OCI-M1 (cell line): Measurements from ENCODE around the gene TMED9.
A peak's percentile ranks its signal among the peaks of the same experiment; 100 is the strongest.

Experiments
- DNase-seq: peaks from one replicate; lab custom pipeline; 2025; lab: John Stamatoyannopoulos, UW

The TMED9 gene

DNA sequence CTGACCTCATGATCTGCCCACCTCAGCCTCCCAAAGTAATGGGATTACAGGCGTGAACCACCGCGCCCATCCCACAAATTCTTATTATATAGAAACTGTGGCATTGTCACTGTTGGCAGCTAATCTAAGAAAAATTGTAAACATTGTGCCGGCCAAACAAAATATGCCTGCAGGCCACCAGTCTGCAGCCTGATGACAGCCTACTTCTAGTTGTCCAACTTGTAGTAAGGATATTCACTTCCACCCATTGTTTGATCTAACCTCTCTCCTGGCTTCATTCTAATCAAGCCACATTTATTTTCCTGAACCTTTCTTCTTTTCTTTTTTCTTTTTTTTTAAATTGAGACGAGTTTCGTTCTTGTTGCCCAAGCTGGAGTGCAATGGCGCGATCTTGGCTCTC lies 13.7 kb upstream of the TMED9 start:
- DNase-seq = no peak

GRCh38 chr5:177588413-177588909 lies 3.5 kb upstream of the TMED9 start:
- no peak for DNase-seq

DNA sequence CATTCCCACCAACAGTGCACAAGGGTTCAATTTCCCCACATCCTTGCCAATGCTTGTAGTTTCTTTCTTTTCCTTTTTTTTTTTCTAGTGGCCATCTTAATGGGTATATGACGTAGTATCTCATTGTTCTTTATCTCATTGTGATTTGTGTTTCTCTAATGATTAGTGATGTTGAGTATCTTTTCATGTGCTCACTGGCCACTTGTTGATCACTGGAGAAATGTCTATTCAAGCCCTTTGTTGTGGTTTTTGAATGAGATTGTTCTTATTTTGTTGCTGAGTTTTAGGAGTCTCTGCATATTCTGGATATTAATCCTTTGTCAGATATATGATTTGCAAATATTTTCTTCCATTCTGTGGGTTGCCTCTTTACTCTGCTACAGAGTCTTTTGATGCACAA lies 1.6 kb upstream of the TMED9 start:
- DNase-seq = no peak

DNA sequence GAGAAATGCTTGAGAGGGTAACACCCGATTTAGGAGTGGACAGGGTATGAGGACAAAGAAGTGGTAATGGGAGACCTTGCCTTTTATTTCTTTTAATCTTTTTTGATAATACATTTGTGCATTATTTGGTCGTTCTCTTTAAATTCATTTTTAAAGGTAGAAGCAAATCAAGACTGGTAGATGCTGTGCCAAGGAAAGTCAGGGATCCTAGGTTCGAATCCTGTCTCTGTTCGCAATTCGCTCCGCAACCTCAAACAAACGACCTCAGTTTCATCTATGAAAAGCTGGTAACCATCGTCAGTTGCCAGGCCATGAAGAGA lies 353 bp upstream of the TMED9 start:
- DNase-seq = no peak

DNA sequence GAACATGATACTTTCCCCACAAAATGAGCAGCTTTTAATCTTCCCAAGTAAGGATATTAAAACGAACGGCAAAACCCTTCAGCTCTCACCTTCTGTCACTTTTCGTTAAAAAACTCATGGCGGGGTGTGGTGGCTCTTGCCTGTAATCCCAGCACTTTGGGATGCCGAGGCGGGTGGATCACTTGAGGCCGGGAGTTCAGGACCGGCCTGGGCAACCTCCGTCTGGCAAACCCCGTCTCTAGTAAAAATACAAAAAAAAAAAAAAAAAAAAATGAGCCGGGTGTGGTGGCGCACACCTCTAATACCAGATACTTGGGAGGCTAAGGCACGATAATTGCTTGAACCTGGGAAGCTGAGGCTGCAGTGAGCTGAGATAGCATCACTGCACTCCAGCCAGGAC lies 902 bp downstream of the TMED9 start:
- DNase-seq = no peak

- no peak for DNase-seq
These were observed 1.5 kb downstream of the TMED9 start for GRCh38 chr5:177593511-177593910.

GRCh38 chr5:177594071-177594470 lies 2.1 kb downstream of the TMED9 start:
- no peak for DNase-seq

DNA sequence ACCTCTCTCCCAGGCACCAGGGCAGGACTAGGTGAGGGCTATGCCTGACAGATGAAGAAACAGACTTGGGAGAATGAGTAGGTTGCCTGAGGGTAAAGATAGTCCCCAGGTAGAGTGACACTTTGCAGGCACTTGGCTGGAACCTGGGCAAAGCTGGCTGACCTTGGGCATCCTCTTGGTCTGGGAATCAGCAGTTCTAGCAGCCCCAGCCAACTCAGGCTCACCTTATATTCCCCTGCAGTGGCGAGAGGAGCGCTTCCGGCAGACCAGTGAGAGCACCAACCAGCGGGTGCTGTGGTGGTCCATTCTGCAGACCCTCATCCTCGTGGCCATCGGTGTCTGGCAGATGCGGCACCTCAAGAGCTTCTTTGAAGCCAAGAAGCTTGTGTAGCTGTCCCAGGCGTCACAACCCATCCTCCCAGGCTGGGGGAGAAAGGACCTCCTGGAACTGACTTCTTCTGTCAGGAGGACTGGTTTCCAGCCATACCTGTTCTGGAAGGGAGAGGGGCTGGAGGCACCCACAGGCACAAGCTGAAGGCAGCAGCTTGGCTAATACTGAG lies 3.1 kb downstream of the TMED9 start:
- DNase-seq = no peak

GRCh38 chr5:177595991-177596774 lies 4.2 kb downstream of the TMED9 start:
- no peak for DNase-seq

GRCh38 chr5:177596775-177597238 lies 4.8 kb downstream of the TMED9 start:
- DNase-seq = no peak

DNA sequence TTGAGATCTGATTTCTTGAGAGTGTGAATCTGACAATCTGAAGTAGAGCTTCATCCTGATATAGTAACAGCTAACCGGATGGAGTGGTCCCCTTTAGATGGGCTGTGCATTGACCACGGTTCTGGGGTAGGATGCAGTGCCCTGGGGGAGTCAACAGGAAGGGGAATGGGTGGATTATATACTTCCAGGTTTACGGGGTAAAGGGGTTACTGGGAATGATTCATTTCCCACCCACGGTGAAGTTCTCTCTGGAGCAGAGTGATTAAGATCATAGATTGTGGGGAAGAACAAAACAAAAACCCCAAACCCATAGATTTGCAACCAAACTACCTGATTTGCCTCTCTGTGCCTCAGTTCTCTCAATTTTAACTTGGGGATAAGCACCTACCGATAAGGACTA lies 6.5 kb downstream of the TMED9 start:
- peak; percentile 24 for DNase-seq

GRCh38 chr5:177599731-177600507 lies 7.9 kb downstream of the TMED9 start, which contains the start of gene B4GALT7:
B4GALT7 (plus strand) TSS chr5:177600132; CDS start chr5:177600211, 79 bp downstream.
- DNase-seq = peak; percentile 86

GRCh38 chr5:177600508-177601018 lies 8.6 kb downstream of the TMED9 start:
- no peak for DNase-seq

- no peak for DNase-seq
These were observed 9.1 kb downstream of the TMED9 start for GRCh38 chr5:177601126-177601525.

DNA sequence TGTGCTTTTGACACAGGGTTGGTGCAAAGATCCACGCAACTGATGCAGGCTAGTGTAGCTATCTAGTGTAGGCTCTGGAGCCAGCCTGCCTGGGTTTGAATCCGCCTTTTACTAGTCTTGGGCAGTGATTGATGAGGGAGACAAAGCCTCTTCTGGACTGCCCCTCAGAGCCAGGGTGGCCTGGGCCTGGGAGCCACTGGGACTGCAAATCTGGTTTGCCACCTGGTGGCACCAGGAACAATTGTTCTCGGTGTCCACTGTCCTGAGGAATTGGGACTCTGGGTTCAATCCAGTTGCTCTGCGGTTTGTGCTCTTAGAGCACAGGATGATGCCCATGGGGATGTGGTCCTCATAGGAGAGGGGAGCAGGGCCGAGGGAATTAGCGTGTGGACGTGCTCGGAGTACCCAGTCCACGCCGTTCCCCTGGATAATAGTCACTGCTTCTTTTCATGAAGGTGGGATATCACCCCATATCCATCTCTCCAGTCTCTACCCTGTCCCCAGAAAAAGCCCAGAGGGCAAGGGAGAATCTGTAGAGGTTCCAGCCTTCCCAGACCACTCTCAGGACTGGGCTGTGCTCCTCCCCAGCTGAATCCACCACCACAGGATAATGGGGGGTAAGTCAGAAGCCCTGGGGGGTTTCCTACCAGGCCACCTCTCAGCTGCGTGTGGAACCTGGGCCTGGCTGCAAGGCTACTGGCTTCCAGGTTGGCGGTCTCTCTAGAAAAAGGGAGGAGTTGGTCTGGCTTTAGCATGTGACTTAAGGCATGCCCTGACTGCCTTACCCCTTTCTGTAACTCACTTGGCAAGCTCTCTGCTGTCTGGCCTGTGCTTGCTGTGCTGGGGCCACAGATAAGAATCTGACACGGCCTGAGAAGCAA lies 9.8 kb downstream of the TMED9 start:
- no peak for DNase-seq

GRCh38 chr5:177602458-177602830 lies 10.4 kb downstream of the TMED9 start:
- DNase-seq = no peak

- no peak for DNase-seq
These were observed 11.6 kb downstream of the TMED9 start for GRCh38 chr5:177603631-177604030.

DNA sequence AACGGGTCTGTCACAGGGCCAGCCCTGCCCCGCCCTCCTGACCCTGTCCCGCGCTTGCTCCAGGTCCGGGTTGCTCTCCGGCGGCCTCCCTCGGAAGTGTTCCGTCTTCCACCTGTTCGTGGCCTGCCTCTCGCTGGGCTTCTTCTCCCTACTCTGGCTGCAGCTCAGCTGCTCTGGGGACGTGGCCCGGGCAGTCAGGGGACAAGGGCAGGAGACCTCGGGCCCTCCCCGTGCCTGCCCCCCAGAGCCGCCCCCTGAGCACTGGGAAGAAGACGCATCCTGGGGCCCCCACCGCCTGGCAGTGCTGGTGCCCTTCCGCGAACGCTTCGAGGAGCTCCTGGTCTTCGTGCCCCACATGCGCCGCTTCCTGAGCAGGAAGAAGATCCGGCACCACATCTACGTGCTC lies 12.1 kb downstream of the TMED9 start:
- DNase-seq = no peak

- DNase-seq = no peak
These were observed 12.7 kb downstream of the TMED9 start for GRCh38 chr5:177604656-177605055.

GRCh38 chr5:177605078-177605477 lies 13.1 kb downstream of the TMED9 start:
- no peak for DNase-seq

DNA sequence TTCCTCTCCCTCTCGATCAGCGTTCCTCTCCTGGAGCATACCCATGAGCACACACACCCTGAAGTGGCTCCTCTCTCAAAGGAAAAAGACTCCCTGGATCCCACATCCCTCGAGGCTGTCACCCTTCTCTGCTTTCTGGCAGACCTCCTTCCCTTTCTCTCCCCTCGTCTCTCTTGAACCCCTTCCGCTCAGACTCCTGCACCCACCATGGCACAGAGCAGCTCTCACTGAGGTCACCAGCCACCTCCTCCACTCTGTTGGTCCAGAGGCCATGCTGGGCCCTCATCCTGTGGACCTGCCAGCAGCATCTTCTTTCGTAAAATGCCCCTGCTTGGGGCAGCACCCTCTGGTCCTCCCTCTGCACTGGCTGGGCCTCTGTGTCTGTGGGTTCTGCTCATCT lies 13.7 kb downstream of the TMED9 start:
- DNase-seq = no peak
